GM23338 (cell line): ENCODE results near the gene FAM171A1.

Experiments
- CREB1 ChIP-seq: fragments of 250-450 bp; sonication (Bioruptor Pico); IDR thresholded peaks from 2 replicates; pipeline ENCODE4 v1.5.0; 2020; ENCODE audit warnings: low read depth, mild to moderate bottlenecking, moderate library complexity
- EZH2 ChIP-seq: fragments of 200-600 bp; sonication (generic); IDR thresholded peaks from one replicate; pipeline ENCODE4 v1.8.0; 2017; ENCODE audit warnings: antibody characterized with exemption, mild to moderate bottlenecking, low read depth; ENCODE audit not compliant: unreplicated experiment
- EZH2phosphoT487 ChIP-seq: fragments of 200-600 bp; sonication (generic); IDR thresholded peaks from one replicate; pipeline ENCODE4 v1.8.1; 2018; ENCODE audit warnings: antibody characterized with exemption; ENCODE audit not compliant: unreplicated experiment
- JUNB ChIP-seq: IDR thresholded peaks from one replicate; pipeline ENCODE4 v1.6.1; 2016; ENCODE audit warnings: antibody characterized with exemption; ENCODE audit not compliant: unreplicated experiment
- NANOG ChIP-seq: IDR thresholded peaks from 2 replicates; pipeline ENCODE4 v1.6.1; 2016; ENCODE audit warnings: antibody characterized with exemption, borderline replicate concordance
- POLR2AphosphoS5 ChIP-seq: IDR thresholded peaks from 2 replicates; pipeline ENCODE4 v1.6.1; 2016; ENCODE audit warnings: antibody characterized with exemption, low read depth
- STAT1 ChIP-seq: IDR thresholded peaks from one replicate; pipeline ENCODE4 v1.6.1; 2016; ENCODE audit warnings: antibody characterized with exemption; ENCODE audit not compliant: unreplicated experiment
- ZNF114 ChIP-seq: fragments of 250-450 bp; sonication (Bioruptor Pico); IDR thresholded peaks from 2 replicates; pipeline ENCODE4 v1.5.0; 2020; ENCODE audit warnings: mild to moderate bottlenecking, moderate library complexity
- ZNF331 ChIP-seq: fragments of 250-450 bp; sonication (Bioruptor Pico); IDR thresholded peaks from 2 replicates; pipeline ENCODE4 v1.5.0; 2020; ENCODE audit warnings: low read depth, mild to moderate bottlenecking, moderate library complexity
- TF ChIP-seq, protein P1 (sequence below), 2 experiments: fragments of 200-600 bp in 1 of 2; sonication (generic) in 1 of 2; conservative IDR thresholded peaks; 2 replicates each; pipeline versions ENCODE4 v1.5.1 to v1.6.1; 2016 to 2017; ENCODE audit warnings: antibody characterized with exemption in 2 of 2, low read depth in 2 of 2, mild to moderate bottlenecking in 2 of 2, moderate library complexity in 1 of 2
- TF ChIP-seq, protein P2 (sequence below): IDR thresholded peaks from one replicate; pipeline ENCODE4 v1.6.1; 2018; ENCODE audit warnings: antibody characterized with exemption; ENCODE audit not compliant: unreplicated experiment
- TF ChIP-seq, protein P3 (sequence below): fragments of 250-450 bp; sonication (Bioruptor Pico); IDR thresholded peaks from 2 replicates; pipeline ENCODE4 v1.5.0; 2020; ENCODE audit warnings: mild to moderate bottlenecking, moderate library complexity
- TF ChIP-seq, protein P4 (sequence below): IDR thresholded peaks from 2 replicates; pipeline ENCODE4 v1.6.1; 2016; ENCODE audit warnings: antibody characterized with exemption

DNA sequence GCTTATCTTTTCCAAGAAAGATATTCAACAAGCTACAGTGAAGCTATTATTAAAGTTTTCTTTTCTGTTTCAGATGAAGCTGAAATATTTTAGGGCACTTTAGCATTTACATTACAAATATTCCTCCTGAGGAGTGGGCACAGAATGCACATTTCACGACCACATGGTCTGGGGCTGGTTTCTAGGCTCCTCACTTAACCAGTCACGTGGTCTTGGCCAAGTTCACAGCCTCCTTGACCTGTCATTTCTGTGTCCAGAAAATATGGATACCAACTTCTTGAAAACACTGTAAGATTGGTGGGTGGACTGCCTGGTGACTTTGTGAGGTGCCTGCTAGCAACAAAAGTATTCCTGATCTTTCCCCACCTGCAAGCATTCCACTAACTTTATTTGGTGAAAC is 70.9 kb downstream of the FAM171A1 start:
- TF ChIP-seq, protein P1, sequence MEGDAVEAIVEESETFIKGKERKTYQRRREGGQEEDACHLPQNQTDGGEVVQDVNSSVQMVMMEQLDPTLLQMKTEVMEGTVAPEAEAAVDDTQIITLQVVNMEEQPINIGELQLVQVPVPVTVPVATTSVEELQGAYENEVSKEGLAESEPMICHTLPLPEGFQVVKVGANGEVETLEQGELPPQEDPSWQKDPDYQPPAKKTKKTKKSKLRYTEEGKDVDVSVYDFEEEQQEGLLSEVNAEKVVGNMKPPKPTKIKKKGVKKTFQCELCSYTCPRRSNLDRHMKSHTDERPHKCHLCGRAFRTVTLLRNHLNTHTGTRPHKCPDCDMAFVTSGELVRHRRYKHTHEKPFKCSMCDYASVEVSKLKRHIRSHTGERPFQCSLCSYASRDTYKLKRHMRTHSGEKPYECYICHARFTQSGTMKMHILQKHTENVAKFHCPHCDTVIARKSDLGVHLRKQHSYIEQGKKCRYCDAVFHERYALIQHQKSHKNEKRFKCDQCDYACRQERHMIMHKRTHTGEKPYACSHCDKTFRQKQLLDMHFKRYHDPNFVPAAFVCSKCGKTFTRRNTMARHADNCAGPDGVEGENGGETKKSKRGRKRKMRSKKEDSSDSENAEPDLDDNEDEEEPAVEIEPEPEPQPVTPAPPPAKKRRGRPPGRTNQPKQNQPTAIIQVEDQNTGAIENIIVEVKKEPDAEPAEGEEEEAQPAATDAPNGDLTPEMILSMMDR (conservative IDR thresholded peaks at IDR 0.05; ENCODE audit: low read depth in 2 of 2) = no peak
- TF ChIP-seq ZNF114 = no peak
- TF ChIP-seq EZH2 = no peak
- TF ChIP-seq JUNB = no peak
- TF ChIP-seq, protein P2, sequence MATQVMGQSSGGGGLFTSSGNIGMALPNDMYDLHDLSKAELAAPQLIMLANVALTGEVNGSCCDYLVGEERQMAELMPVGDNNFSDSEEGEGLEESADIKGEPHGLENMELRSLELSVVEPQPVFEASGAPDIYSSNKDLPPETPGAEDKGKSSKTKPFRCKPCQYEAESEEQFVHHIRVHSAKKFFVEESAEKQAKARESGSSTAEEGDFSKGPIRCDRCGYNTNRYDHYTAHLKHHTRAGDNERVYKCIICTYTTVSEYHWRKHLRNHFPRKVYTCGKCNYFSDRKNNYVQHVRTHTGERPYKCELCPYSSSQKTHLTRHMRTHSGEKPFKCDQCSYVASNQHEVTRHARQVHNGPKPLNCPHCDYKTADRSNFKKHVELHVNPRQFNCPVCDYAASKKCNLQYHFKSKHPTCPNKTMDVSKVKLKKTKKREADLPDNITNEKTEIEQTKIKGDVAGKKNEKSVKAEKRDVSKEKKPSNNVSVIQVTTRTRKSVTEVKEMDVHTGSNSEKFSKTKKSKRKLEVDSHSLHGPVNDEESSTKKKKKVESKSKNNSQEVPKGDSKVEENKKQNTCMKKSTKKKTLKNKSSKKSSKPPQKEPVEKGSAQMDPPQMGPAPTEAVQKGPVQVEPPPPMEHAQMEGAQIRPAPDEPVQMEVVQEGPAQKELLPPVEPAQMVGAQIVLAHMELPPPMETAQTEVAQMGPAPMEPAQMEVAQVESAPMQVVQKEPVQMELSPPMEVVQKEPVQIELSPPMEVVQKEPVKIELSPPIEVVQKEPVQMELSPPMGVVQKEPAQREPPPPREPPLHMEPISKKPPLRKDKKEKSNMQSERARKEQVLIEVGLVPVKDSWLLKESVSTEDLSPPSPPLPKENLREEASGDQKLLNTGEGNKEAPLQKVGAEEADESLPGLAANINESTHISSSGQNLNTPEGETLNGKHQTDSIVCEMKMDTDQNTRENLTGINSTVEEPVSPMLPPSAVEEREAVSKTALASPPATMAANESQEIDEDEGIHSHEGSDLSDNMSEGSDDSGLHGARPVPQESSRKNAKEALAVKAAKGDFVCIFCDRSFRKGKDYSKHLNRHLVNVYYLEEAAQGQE = no peak
- no peak for TF ChIP-seq CREB1 (CRISPR knock-in tag)
- TF ChIP-seq, protein P3, sequence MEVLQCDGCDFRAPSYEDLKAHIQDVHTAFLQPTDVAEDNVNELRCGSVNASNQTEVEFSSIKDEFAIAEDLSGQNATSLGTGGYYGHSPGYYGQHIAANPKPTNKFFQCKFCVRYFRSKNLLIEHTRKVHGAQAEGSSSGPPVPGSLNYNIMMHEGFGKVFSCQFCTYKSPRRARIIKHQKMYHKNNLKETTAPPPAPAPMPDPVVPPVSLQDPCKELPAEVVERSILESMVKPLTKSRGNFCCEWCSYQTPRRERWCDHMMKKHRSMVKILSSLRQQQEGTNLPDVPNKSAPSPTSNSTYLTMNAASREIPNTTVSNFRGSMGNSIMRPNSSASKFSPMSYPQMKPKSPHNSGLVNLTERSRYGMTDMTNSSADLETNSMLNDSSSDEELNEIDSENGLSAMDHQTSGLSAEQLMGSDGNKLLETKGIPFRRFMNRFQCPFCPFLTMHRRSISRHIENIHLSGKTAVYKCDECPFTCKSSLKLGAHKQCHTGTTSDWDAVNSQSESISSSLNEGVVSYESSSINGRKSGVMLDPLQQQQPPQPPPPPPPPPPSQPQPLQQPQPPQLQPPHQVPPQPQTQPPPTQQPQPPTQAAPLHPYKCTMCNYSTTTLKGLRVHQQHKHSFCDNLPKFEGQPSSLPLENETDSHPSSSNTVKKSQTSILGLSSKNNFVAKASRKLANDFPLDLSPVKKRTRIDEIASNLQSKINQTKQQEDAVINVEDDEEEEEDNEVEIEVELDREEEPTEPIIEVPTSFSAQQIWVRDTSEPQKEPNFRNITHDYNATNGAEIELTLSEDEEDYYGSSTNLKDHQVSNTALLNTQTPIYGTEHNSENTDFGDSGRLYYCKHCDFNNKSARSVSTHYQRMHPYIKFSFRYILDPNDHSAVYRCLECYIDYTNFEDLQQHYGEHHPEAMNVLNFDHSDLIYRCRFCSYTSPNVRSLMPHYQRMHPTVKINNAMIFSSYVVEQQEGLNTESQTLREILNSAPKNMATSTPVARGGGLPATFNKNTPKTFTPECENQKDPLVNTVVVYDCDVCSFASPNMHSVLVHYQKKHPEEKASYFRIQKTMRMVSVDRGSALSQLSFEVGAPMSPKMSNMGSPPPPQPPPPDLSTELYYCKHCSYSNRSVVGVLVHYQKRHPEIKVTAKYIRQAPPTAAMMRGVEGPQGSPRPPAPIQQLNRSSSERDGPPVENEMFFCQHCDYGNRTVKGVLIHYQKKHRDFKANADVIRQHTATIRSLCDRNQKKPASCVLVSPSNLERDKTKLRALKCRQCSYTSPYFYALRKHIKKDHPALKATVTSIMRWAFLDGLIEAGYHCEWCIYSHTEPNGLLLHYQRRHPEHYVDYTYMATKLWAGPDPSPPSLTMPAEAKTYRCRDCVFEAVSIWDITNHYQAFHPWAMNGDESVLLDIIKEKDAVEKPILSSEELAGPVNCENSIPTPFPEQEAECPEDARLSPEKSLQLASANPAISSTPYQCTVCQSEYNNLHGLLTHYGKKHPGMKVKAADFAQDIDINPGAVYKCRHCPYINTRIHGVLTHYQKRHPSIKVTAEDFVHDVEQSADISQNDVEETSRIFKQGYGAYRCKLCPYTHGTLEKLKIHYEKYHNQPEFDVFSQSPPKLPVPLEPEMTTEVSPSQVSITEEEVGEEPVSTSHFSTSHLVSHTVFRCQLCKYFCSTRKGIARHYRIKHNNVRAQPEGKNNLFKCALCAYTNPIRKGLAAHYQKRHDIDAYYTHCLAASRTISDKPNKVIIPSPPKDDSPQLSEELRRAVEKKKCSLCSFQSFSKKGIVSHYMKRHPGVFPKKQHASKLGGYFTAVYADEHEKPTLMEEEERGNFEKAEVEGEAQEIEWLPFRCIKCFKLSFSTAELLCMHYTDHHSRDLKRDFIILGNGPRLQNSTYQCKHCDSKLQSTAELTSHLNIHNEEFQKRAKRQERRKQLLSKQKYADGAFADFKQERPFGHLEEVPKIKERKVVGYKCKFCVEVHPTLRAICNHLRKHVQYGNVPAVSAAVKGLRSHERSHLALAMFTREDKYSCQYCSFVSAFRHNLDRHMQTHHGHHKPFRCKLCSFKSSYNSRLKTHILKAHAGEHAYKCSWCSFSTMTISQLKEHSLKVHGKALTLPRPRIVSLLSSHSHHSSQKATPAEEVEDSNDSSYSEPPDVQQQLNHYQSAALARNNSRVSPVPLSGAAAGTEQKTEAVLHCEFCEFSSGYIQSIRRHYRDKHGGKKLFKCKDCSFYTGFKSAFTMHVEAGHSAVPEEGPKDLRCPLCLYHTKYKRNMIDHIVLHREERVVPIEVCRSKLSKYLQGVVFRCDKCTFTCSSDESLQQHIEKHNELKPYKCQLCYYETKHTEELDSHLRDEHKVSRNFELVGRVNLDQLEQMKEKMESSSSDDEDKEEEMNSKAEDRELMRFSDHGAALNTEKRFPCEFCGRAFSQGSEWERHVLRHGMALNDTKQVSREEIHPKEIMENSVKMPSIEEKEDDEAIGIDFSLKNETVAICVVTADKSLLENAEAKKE = no peak
- TF ChIP-seq POLR2AphosphoS5 = no peak
- TF ChIP-seq EZH2phosphoT487 = no peak
- TF ChIP-seq STAT1 = no peak
- TF ChIP-seq NANOG = no peak
- TF ChIP-seq, protein P4, sequence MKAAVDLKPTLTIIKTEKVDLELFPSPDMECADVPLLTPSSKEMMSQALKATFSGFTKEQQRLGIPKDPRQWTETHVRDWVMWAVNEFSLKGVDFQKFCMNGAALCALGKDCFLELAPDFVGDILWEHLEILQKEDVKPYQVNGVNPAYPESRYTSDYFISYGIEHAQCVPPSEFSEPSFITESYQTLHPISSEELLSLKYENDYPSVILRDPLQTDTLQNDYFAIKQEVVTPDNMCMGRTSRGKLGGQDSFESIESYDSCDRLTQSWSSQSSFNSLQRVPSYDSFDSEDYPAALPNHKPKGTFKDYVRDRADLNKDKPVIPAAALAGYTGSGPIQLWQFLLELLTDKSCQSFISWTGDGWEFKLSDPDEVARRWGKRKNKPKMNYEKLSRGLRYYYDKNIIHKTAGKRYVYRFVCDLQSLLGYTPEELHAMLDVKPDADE = no peak
- no peak for TF ChIP-seq ZNF331 (CRISPR knock-in tag)
